Stimulated activated naive B cell treated with anti-CD40 and anti-IgM and Interleukin-4, amounts not matched to agents 10 μg/mL and 1 μg/mL and 100 μg/mL, for 72 hours (primary cell): Measurements from ENCODE around the gene SLC9A7.

Experiments
- ATAC-seq, 2 donors: fragments of 150-1000 bp; cut with Tn5 transposase; replicated peaks; 2 replicates each; pipeline ENCODE4 v1.10.0; 2021; ENCODE audit warnings: moderate library complexity in 1 of 2
- DNase-seq: peaks from one replicate; pipeline ENCODE4 v3.0.0; 2021
- H3K27ac Mint-ChIP-seq: one replicate; pipeline ENCODE4 v1.8.0; 2022; ENCODE audit warnings: mild to moderate bottlenecking, mixed read lengths
- H3K27me3 Mint-ChIP-seq, 2 donors: one replicate each; pipeline ENCODE4 v1.8.0; 2022; ENCODE audit warnings: mixed read lengths in 2 of 2
- H3K36me3 Mint-ChIP-seq, 2 donors: one replicate each; pipeline ENCODE4 v1.8.0; 2022; ENCODE audit warnings: mixed read lengths in 2 of 2, mild to moderate bottlenecking in 1 of 2
- H3K4me1 Mint-ChIP-seq, 2 donors: one replicate each; pipeline ENCODE4 v1.8.0; 2022; ENCODE audit warnings: mixed read lengths in 2 of 2, mild to moderate bottlenecking in 1 of 2
- H3K4me3 Mint-ChIP-seq, 2 donors: one replicate each; pipeline ENCODE4 v1.8.0; 2022; ENCODE audit warnings: mild to moderate bottlenecking in 2 of 2, mixed read lengths in 2 of 2, moderate library complexity in 1 of 2
- H3K9me3 Mint-ChIP-seq, 2 donors: one replicate each; pipeline ENCODE4 v1.8.0; 2022; ENCODE audit warnings: mixed read lengths in 2 of 2, mild to moderate bottlenecking in 1 of 2

The SLC9A7 gene

DNA sequence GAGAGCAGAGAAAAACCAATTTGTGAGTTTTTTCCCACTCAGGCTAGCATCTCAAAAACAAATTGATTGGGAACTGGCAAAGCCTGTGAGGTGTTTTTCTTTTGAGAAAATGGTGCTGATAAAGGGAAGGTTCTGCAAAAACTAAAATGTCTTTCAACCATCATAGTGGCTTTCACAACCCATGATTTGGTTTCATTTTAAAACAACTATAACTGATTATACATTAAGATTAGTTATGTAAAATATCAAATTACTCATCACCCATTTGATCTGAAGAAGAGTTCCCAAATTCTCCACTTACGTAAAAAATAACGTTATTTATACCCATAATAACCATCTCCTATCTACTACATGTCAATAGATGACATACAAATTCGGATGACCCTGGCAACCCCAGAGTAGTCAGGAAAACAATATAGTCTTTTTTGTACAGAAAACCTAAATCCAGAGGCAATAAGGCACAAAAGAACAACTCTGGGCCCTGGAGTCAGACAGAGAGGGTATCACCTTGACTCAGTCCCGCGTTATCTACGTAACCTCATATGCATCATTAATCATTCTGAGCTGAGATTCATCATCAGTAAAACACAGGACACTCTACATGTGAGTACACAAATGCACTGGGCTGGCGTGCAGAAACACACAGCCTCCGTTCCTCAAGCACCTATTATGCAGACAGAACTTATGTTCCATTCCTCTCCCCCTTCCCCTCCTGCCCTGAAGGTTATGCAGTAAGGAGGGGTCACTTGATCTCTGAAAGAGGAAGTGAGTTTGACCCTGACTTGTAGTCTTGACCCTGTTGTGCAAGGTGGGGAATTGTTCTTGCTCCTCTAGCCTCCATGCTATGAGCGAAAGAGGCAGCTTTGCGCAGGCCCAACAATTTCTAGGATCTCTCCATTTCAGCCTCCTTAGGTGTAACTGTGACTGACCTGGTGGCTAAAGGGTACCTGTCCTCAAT, 82.2 kb downstream of the SLC9A7 start:
- DNase-seq = no peak
- H3K36me3 Mint-ChIP-seq = peaks cover 6 to 30% of the 10 kb centered on the region in 2 donors
- no peaks in the 10 kb centered on the region for H3K9me3 Mint-ChIP-seq
- H3K4me1 Mint-ChIP-seq = peaks cover 7 to 8% of the 10 kb centered on the region in 2 donors
- H3K27ac Mint-ChIP-seq = no peak overlapping the region
- H3K4me3 Mint-ChIP-seq = no peak overlapping the region
- peak in 1 of 2 donors; percentile 33 for ATAC-seq
- H3K27me3 Mint-ChIP-seq = no peaks in the 10 kb centered on the region

GRCh38 chrX:46673620-46674359, 85.1 kb downstream of the SLC9A7 start:
- Mint-ChIP-seq H3K9me3 (no peaks in the 10 kb centered on the region), H3K4me1 (peaks cover 0 to 2% of the 10 kb centered on the region in 2 donors)

GRCh38 chrX:46670316-46670715, 88.6 kb downstream of the SLC9A7 start:
- Mint-ChIP-seq H3K4me3 (no peak overlapping the region), H3K27ac (no peak overlapping the region), H3K9me3 (no peaks in the 10 kb centered on the region), H3K36me3 (peaks cover 9 to 32% of the 10 kb centered on the region in 2 donors), H3K27me3 (no peaks in the 10 kb centered on the region), H3K4me1 (peaks cover 0 to 4% of the 10 kb centered on the region in 2 donors)
- ATAC-seq (no peak), DNase-seq (no peak)

More at GRCh38 chrX:46673620-46674359, 85.1 kb downstream of the SLC9A7 start:
- peaks cover 5 to 25% of the 10 kb centered on the region in 2 donors for H3K36me3 Mint-ChIP-seq
- ATAC-seq (no peak), DNase-seq (no peak)
- H3K27me3 Mint-ChIP-seq = no peaks in the 10 kb centered on the region
- H3K4me3 Mint-ChIP-seq = no peak overlapping the region
- no peak overlapping the region for H3K27ac Mint-ChIP-seq

DNA sequence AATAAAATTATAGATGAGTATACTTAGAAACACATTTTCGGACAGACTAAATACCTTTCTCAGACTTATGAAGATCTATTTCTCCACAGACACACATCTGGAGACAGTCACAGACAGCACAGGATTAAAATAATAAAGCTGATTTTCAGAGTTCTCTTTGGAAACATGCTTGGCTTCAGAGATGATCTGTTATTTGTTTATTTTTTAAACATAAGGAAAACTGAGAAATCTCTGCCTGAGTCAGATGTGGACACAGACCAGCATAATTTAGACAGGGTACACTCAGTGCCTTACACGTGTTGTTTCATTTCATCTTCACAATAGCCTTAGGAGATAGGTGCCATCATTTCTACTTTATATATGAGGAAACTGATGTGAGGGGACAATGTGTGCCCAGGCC, 92.1 kb downstream of the SLC9A7 start:
- Mint-ChIP-seq H3K9me3 (no peaks in the 10 kb centered on the region), H3K36me3 (peaks cover 15 to 29% of the 10 kb centered on the region in 2 donors), H3K27ac (no peak overlapping the region), H3K4me3 (no peak overlapping the region), H3K27me3 (no peaks in the 10 kb centered on the region), H3K4me1 (peaks cover 2 to 4% of the 10 kb centered on the region in 2 donors)
- ATAC-seq (no peak), DNase-seq (no peak)

DNA sequence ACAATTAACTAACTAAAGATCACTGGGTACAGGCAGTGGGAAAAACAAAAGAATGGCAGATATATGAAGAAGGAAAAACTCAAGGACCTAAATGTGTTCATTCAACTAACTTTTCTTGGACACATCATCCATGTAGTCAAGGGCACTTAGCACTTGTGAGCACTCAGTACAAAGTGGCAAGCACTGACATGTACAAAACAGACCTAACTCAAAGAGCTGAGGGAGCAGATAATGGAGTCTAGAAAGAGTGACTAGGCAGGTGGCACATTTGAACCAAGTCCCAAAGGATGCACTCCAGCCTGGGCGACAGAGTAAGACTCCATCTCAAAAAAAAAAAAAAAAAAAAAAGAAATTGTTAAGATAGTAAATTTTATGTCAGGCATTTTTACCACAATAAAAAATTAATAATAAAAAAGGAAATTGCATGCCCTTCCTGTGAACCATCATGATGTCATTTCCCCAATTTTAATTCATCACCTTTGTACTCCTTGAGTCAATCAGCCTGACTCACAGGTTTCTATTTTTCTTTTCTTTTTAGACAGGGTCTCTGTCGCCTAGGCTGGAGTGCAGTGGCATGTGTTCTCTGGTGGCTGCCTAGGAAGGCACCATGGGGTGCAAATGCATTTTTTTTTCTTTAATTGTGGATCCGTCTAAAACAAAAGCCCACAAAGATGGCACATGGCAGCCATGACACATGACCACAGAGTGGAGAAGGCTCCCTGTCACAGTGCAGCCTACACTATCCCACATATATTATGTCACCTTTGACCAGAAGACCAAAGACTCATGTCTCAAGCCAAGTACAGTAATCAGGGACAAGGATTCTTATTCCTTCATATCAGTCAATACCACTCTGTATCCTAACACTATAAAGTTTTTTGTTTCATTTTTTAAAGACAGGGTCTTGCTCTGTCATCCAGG, 93.4 kb downstream of the SLC9A7 start:
- Mint-ChIP-seq H3K4me1 (peaks cover 2 to 4% of the 10 kb centered on the region in 2 donors), H3K9me3 (no peaks in the 10 kb centered on the region), H3K4me3 (no peak overlapping the region), H3K27me3 (no peaks in the 10 kb centered on the region), H3K36me3 (peaks cover 15 to 26% of the 10 kb centered on the region in 2 donors), H3K27ac (peak overlapping the region; percentile 85)
- DNase-seq (no peak), ATAC-seq (peak in 1 of 2 donors; percentile 29)

GRCh38 chrX:46662188-46662958, 96.5 kb downstream of the SLC9A7 start:
- DNase-seq (no peak), ATAC-seq (no peak)
- H3K4me3 Mint-ChIP-seq = no peak overlapping the region
- H3K27ac Mint-ChIP-seq = no peak overlapping the region
- no peaks in the 10 kb centered on the region for H3K27me3 Mint-ChIP-seq
- peaks cover 10 to 17% of the 10 kb centered on the region in 2 donors for H3K36me3 Mint-ChIP-seq
- H3K4me1 Mint-ChIP-seq = peaks cover 2 to 4% of the 10 kb centered on the region in 2 donors
- no peaks in the 10 kb centered on the region for H3K9me3 Mint-ChIP-seq

GRCh38 chrX:46653482-46653881, 105.4 kb downstream of the SLC9A7 start:
- H3K27ac Mint-ChIP-seq = no peak overlapping the region
- ATAC-seq (no peak), DNase-seq (no peak)
- H3K9me3 Mint-ChIP-seq = no peaks in the 10 kb centered on the region
- H3K27me3 Mint-ChIP-seq = peaks cover 0 to 5% of the 10 kb centered on the region in 2 donors
- H3K4me3 Mint-ChIP-seq = no peak overlapping the region
- peaks cover 5 to 31% of the 10 kb centered on the region in 2 donors for H3K4me1 Mint-ChIP-seq
- H3K36me3 Mint-ChIP-seq = peaks cover 15 to 20% of the 10 kb centered on the region in 2 donors

- ATAC-seq = no peak
Measured at GRCh38 chrX:46649421-46650260, 109.3 kb downstream of the SLC9A7 start.

GRCh38 chrX:46648660-46649059, 110.3 kb downstream of the SLC9A7 start:
- Mint-ChIP-seq H3K27me3 (peaks cover 0 to 9% of the 10 kb centered on the region in 2 donors), H3K4me3 (no peak overlapping the region), H3K36me3 (peaks cover 27 to 33% of the 10 kb centered on the region in 2 donors), H3K9me3 (no peaks in the 10 kb centered on the region), H3K4me1 (peaks cover 15 to 54% of the 10 kb centered on the region in 2 donors), H3K27ac (no peak overlapping the region)
- DNase-seq (no peak), ATAC-seq (no peak)

More at GRCh38 chrX:46649421-46650260, 109.3 kb downstream of the SLC9A7 start:
- H3K4me1 Mint-ChIP-seq = peaks cover 15 to 47% of the 10 kb centered on the region in 2 donors
- H3K4me3 Mint-ChIP-seq = no peak overlapping the region
- no peak for DNase-seq
- peaks cover 0 to 9% of the 10 kb centered on the region in 2 donors for H3K27me3 Mint-ChIP-seq
- peaks cover 28 to 34% of the 10 kb centered on the region in 2 donors for H3K36me3 Mint-ChIP-seq
- no peaks in the 10 kb centered on the region for H3K9me3 Mint-ChIP-seq
- H3K27ac Mint-ChIP-seq = no peak overlapping the region

- Mint-ChIP-seq H3K36me3 (peaks cover 29 to 35% of the 10 kb centered on the region in 2 donors), H3K4me3 (no peak overlapping the region), H3K27ac (no peak overlapping the region), H3K9me3 (no peaks in the 10 kb centered on the region), H3K27me3 (peaks cover 0 to 9% of the 10 kb centered on the region in 2 donors), H3K4me1 (peaks cover 18 to 60% of the 10 kb centered on the region in 2 donors)
- DNase-seq (no peak), ATAC-seq (no peak)
Measured at GRCh38 chrX:46647251-46647650, 111.7 kb downstream of the SLC9A7 start.

GRCh38 chrX:46645614-46646013, 113.3 kb downstream of the SLC9A7 start:
- H3K4me1 Mint-ChIP-seq = peaks cover 18 to 48% of the 10 kb centered on the region in 2 donors
- H3K27me3 Mint-ChIP-seq = peaks cover 0 to 9% of the 10 kb centered on the region in 2 donors
- no peak for ATAC-seq
- H3K36me3 Mint-ChIP-seq = peaks cover 23 to 39% of the 10 kb centered on the region in 2 donors
- H3K27ac Mint-ChIP-seq = no peak overlapping the region
- DNase-seq = no peak
- no peaks in the 10 kb centered on the region for H3K9me3 Mint-ChIP-seq
- no peak overlapping the region for H3K4me3 Mint-ChIP-seq

- Mint-ChIP-seq H3K27ac (peak overlapping the region; percentile 20), H3K27me3 (peaks cover 0 to 5% of the 10 kb centered on the region in 2 donors), H3K36me3 (peaks cover 22 to 46% of the 10 kb centered on the region in 2 donors), H3K4me1 (peaks cover 15 to 41% of the 10 kb centered on the region in 2 donors), H3K9me3 (no peaks in the 10 kb centered on the region), H3K4me3 (no peak overlapping the region)
- ATAC-seq = peak; percentile 49 to 62
- DNase-seq = no peak
Measured at GRCh38 chrX:46643636-46644035, 115.3 kb downstream of the SLC9A7 start.
